HepG2 (cell line): ENCODE results near the gene KDM8. TPM values are rescaled to one million over a fixed set of nuclear protein-coding genes. Genes with fewer than 3 reads are reported as not detected.

ENCODE experiments used
- BRD4 ChIP-seq: sonication (generic); formaldehyde crosslinking; IDR thresholded peaks from 2 replicates; pipeline ENCODE4 v1.4.0; 2020; ENCODE audit warnings: missing genetic modification reagents
- FLYWCH1 ChIP-seq: sonication (generic); formaldehyde crosslinking; IDR thresholded peaks from 2 replicates; pipeline ENCODE4 v1.8.1; 2023; ENCODE audit warnings: mild to moderate bottlenecking, missing genetic modification reagents
- GATAD2A ChIP-seq: IDR thresholded peaks from 2 replicates; pipeline ENCODE4 v1.6.1; 2016
- HNRNPK ChIP-seq: fragments of 200-400 bp; formaldehyde crosslinking; IDR thresholded peaks from 2 replicates; pipeline ENCODE4 v1.6.1; 2018; ENCODE audit warnings: low read length, low read depth, moderate library complexity, mild to moderate bottlenecking; ENCODE audit not compliant: poor library complexity, severe bottlenecking
- ZBTB43 ChIP-seq: sonication (generic); formaldehyde crosslinking; conservative IDR thresholded peaks from 2 replicates; pipeline ENCODE4 v1.4.0; 2020; ENCODE audit warnings: missing genetic modification reagents
- ZKSCAN8 ChIP-seq: IDR thresholded peaks from 2 replicates; pipeline ENCODE4 v1.6.1; 2016; ENCODE audit warnings: borderline replicate concordance, missing genetic modification reagents, missing compliant biosample characterization
- ZNF101 ChIP-seq: sonication (generic); formaldehyde crosslinking; IDR thresholded peaks from 2 replicates; pipeline ENCODE4 v1.4.0; 2020; ENCODE audit warnings: mild to moderate bottlenecking, low read depth, missing genetic modification reagents, borderline replicate concordance
- ZNF121 ChIP-seq: sonication (generic); formaldehyde crosslinking; IDR thresholded peaks from 2 replicates; pipeline ENCODE4 v1.5.0; 2020; ENCODE audit warnings: mild to moderate bottlenecking, missing genetic modification reagents
- ZNF367 ChIP-seq: sonication (generic); formaldehyde crosslinking; IDR thresholded peaks from 2 replicates; pipeline ENCODE4 v1.4.0; 2020; ENCODE audit warnings: missing genetic modification reagents, borderline replicate concordance
- ZNF431 ChIP-seq: sonication (generic); formaldehyde crosslinking; IDR thresholded peaks from 2 replicates; pipeline ENCODE4 v1.9.0; 2022; ENCODE audit warnings: missing genetic modification reagents, low read depth, mild to moderate bottlenecking, borderline replicate concordance
- ZNF432 ChIP-seq: sonication (generic); formaldehyde crosslinking; IDR thresholded peaks from 2 replicates; pipeline ENCODE4 v1.5.0; 2020; ENCODE audit warnings: missing genetic modification reagents, mild to moderate bottlenecking, borderline replicate concordance
- ZNF7 ChIP-seq: IDR thresholded peaks from 2 replicates; pipeline ENCODE4 v1.6.1; 2016; ENCODE audit warnings: missing biosample characterization, missing genetic modification reagents
- ZNF747 ChIP-seq: sonication (generic); formaldehyde crosslinking; IDR thresholded peaks from 2 replicates; pipeline ENCODE4 v1.8.1; 2023; ENCODE audit warnings: missing genetic modification reagents, mild to moderate bottlenecking, borderline replicate concordance
- ZNF879 ChIP-seq: sonication (generic); formaldehyde crosslinking; IDR thresholded peaks from 2 replicates; pipeline ENCODE4 v1.8.1; 2023; ENCODE audit warnings: missing genetic modification reagents
- ZNF891 ChIP-seq: sonication (generic); formaldehyde crosslinking; IDR thresholded peaks from 2 replicates; pipeline ENCODE4 v1.5.0; 2020; ENCODE audit warnings: mild to moderate bottlenecking, missing genetic modification reagents
- polyA plus RNA-seq, 8 experiments: library from polyadenylated mRNA; depleted of rRNA in 3 of 8; stranded (reverse) in 7 of 8; unstranded in 1 of 8; fragments of >200 nt; fragmentation: Illumina TruSeq in 4 of 8; extraction: Trizol in 4 of 8; gene quantifications; 2 replicates each; pipeline versions ENCODE4 v1.2.1 to v1.2.3, GENCODE V29; 2011 to 2016; ENCODE audit warnings: low read depth in 4 of 8, missing spikeins in 1 of 8, mixed read lengths in 1 of 8; ENCODE audit not compliant: insufficient read depth in 1 of 8
- total RNA-seq, 5 experiments: library from RNA; depleted of rRNA; stranded (reverse); fragments of >200 nt; fragmentation: Illumina TruSeq; extraction: Trizol; gene quantifications; 2 replicates each; pipeline ENCODE4 v1.2.3, GENCODE V29; 2016; ENCODE audit warnings: low read depth in 1 of 5
- TF ChIP-seq, protein P1 (sequence below): sonication (generic); formaldehyde crosslinking; IDR thresholded peaks from 2 replicates; pipeline ENCODE4 v1.8.1; 2023; ENCODE audit warnings: mild to moderate bottlenecking, missing genetic modification reagents
- TF ChIP-seq, protein P2 (sequence below): IDR thresholded peaks from 2 replicates; pipeline ENCODE4 v1.6.1; 2016; ENCODE audit warnings: missing compliant biosample characterization, missing genetic modification reagents, borderline replicate concordance

The KDM8 gene
- total and polyA plus RNA-seq, 2 of the 13 experiments (the other 11 are each of a cell fraction or from before 2014, with no cell fraction given) = 3.3 to 8.6 TPM

DNA sequence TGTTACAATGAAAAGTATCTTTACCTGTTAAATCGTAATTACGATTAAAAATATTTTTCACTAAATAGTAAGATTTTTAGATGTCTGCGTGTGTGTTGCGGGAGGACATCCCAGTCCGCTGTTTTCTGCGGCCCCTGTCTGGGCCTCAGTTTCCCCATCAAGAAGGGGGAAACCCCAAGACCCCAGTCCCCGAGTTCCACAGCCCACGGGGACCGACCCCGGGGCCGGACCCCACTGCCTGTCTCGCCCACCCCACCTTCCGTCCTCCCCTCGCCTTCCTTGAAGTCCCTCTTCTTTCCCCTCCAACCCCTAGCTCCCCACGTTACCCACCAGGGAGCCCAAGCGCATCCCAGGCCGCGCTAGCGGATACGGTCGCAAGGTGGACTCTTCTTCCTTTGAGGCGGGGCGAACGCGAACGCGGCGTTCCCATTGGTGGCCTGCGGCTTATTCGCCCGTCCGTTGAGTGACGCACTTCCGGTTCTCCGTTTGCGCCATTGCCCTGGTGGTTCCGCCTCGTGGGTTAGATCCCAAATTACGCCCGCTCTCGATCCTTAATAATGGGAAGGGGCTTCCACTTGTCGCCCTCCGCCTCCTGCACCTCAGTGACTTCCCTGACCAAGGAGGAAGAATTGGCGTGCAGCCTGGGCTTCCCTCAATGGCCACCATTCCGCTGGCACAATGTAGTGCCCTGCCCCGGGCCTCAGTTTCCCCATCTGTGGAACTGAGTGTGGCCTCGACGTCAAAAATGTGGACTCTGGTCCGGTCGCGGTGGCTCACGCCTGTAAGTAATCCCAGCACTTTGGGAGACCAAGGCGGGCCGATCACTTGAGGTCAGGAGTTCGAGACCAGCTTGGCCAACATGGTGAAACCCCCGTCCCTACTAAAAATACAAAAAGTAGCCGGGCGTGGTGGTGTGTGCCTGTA, 65.3 kb downstream of the KDM8 start, which contains the start of gene NSMCE1 (continued):
- TF ChIP-seq ZNF432 (CRISPR knock-in tag) = no peak
- TF ChIP-seq ZNF367 (CRISPR knock-in tag) = no peak
- TF ChIP-seq, protein P1, sequence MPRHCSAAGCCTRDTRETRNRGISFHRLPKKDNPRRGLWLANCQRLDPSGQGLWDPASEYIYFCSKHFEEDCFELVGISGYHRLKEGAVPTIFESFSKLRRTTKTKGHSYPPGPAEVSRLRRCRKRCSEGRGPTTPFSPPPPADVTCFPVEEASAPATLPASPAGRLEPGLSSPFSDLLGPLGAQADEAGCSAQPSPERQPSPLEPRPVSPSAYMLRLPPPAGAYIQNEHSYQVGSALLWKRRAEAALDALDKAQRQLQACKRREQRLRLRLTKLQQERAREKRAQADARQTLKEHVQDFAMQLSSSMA (CRISPR knock-in tag) = peak; percentile 62; the same call in 1 of the 2 replicates
- no peak for TF ChIP-seq ZNF7 (CRISPR knock-in tag)
- no peak for TF ChIP-seq ZKSCAN8 (CRISPR knock-in tag)
- TF ChIP-seq, protein P2, sequence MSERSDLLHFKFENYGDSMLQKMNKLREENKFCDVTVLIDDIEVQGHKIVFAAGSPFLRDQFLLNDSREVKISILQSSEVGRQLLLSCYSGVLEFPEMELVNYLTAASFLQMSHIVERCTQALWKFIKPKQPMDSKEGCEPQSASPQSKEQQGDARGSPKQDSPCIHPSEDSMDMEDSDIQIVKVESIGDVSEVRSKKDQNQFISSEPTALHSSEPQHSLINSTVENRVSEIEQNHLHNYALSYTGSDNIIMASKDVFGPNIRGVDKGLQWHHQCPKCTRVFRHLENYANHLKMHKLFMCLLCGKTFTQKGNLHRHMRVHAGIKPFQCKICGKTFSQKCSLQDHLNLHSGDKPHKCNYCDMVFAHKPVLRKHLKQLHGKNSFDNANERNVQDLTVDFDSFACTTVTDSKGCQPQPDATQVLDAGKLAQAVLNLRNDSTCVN = 0 out of 2 replicates have a peak, but pooled peaks have one; percentile 24
- TF ChIP-seq ZNF891 (CRISPR knock-in tag) = peak; percentile 87; the same call in 1 of the 2 replicates
- TF ChIP-seq ZBTB43 (CRISPR knock-in tag) = peak; percentile 54
- no peak for TF ChIP-seq ZNF747 (CRISPR knock-in tag)
- 0 out of 2 replicates have a peak, but pooled peaks have one; percentile 31 for TF ChIP-seq GATAD2A (CRISPR knock-in tag)
- TF ChIP-seq HNRNPK = peak; percentile 99
- peak; percentile 91 for TF ChIP-seq BRD4 (CRISPR knock-in tag)
- TF ChIP-seq ZNF431 (CRISPR knock-in tag) = 0 out of 2 replicates have a peak, but pooled peaks have one; percentile 73
- no peak for TF ChIP-seq ZNF879 (CRISPR knock-in tag)
- 0 out of 2 replicates have a peak, but pooled peaks have one; percentile 46 for TF ChIP-seq FLYWCH1 (CRISPR knock-in tag)
- TF ChIP-seq ZNF101 (CRISPR knock-in tag) = 0 out of 2 replicates have a peak, but pooled peaks have one; percentile 63
- TF ChIP-seq ZNF121 = no peak
